Cardiac fibroblast (primary cell): ENCODE data around the gene AVP.
A peak's percentile ranks its signal among the peaks of the same experiment; 100 is the strongest.
"Not testable (repeated sequence)": the region's sequence is repeated elsewhere in the genome, so short reads cannot be mapped to it uniquely, and the experiment has no call there.

Experiments
- DNase-seq, 2 donors: peaks; one replicate each; pipeline versions ENCODE4 v3.0.0 to v3.0.0-alpha.2; 2010; ENCODE audit warnings: low read depth in 2 of 2
- H3K4me3 ChIP-seq, 2 donors: replicated peaks in 1 of 2; 1 replicate in 1 of 2; 2 replicates in 1 of 2; pipeline ENCODE4 v1.5.1; 2011; ENCODE audit warnings: low read depth in 2 of 2, low read length in 2 of 2, mild to moderate bottlenecking in 2 of 2, moderate library complexity in 1 of 2
- CTCF ChIP-seq: IDR thresholded peaks from one replicate; pipeline ENCODE4 v1.5.1; 2011; ENCODE audit warnings: low read depth, mild to moderate bottlenecking, low read length, inconsistent platforms

AVP gene

GRCh38 chr20:3081641-3082040, 2.9 kb downstream of the AVP start:
- no peak for DNase-seq
- H3K4me3 ChIP-seq, result no peak overlapping the region
- no peak for TF ChIP-seq CTCF

- H3K4me3 ChIP-seq, result no peak overlapping the region
- DNase-seq, result peak; percentile 51 to 73
- TF ChIP-seq CTCF, result no peak
Measured at GRCh38 chr20:3080939-3081388, 3.6 kb downstream of the AVP start.

- TF ChIP-seq CTCF, result no peak
- H3K4me3 ChIP-seq, result no peak overlapping the region
- no peak for DNase-seq
Measured at GRCh38 chr20:3077618-3078134, 6.8 kb downstream of the AVP start.

GRCh38 chr20:3075315-3075714, 9.2 kb downstream of the AVP start:
- DNase-seq, H3K4me3 ChIP-seq: not testable (repeated sequence)

GRCh38 chr20:3074812-3075211, 9.7 kb downstream of the AVP start:
- TF ChIP-seq CTCF, result no peak
- no peak for DNase-seq
- no peak overlapping the region for H3K4me3 ChIP-seq

- not testable (repeated sequence) for DNase-seq, H3K4me3 ChIP-seq
Measured at GRCh38 chr20:3073251-3073643, 11.3 kb downstream of the AVP start.

GRCh38 chr20:3072530-3073250, 11.8 kb downstream of the AVP start:
- DNase-seq, result no peak
- no peak for TF ChIP-seq CTCF

More at GRCh38 chr20:3072530-3073250, 11.8 kb downstream of the AVP start:
- no peak overlapping the region for H3K4me3 ChIP-seq
